ENCODE results near the gene BSCL2.

DNA sequence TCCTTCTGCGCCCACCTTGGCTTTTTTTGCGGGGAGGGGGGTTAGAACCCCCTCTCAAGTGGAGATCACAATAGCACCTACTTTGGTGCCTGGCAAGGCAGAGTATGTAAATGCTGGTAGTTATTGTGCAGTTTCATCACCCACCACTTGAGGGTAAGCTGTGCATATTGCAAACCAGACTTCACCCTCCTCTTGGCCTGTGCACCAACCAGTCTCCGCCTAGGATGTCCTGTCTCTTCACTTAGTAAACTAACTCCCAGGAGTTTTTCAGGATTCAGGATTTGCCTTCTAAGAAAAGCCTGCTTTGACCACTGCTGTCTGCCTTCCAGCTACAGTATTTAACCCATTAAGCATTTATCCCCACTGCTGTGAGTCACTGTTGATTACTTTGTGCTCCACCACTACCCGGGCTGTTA is 26.4 kb downstream of the BSCL2 start:
- no peak for TF ChIP-seq POLR2A (IDR thresholded peaks at IDR 0.05)
- TF ChIP-seq, protein P1, sequence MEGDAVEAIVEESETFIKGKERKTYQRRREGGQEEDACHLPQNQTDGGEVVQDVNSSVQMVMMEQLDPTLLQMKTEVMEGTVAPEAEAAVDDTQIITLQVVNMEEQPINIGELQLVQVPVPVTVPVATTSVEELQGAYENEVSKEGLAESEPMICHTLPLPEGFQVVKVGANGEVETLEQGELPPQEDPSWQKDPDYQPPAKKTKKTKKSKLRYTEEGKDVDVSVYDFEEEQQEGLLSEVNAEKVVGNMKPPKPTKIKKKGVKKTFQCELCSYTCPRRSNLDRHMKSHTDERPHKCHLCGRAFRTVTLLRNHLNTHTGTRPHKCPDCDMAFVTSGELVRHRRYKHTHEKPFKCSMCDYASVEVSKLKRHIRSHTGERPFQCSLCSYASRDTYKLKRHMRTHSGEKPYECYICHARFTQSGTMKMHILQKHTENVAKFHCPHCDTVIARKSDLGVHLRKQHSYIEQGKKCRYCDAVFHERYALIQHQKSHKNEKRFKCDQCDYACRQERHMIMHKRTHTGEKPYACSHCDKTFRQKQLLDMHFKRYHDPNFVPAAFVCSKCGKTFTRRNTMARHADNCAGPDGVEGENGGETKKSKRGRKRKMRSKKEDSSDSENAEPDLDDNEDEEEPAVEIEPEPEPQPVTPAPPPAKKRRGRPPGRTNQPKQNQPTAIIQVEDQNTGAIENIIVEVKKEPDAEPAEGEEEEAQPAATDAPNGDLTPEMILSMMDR (IDR thresholded peaks at IDR 0.05) = peak in 3 of 4 experiments; percentile 16 to 38 (median 32)
- TF ChIP-seq EP300 (IDR thresholded peaks at IDR 0.05) = no peak

Data from sigmoid colon (tissue), 4 donors.